Epithelial cell of proximal tubule (primary cell): ENCODE results near the gene FAM184B. TPM values are rescaled to one million over a fixed set of nuclear protein-coding genes. Genes with fewer than 3 reads are reported as not detected.

Experiments used
- DNase-seq: peaks from one replicate; pipeline ENCODE4 v3.0.0-alpha.2; 2011; ENCODE audit warnings: low read depth
- H3K4me3 ChIP-seq: 2 replicates; pipeline ENCODE4 v1.5.1; 2011; ENCODE audit warnings: low read depth, mild to moderate bottlenecking, low read length
- CTCF ChIP-seq: conservative IDR thresholded peaks from 2 replicates; pipeline ENCODE4 v1.5.1; 2012; ENCODE audit warnings: low read depth, mild to moderate bottlenecking, low read length
- total RNA-seq: library from RNA; depleted of rRNA; stranded (reverse); fragments of >200 nt; gene quantifications from 2 replicates; pipeline ENCODE4 v1.2.3, GENCODE V29; 2015

The FAM184B gene
- total RNA-seq, 1 donor from 2014 or later: 0.17 TPM

GRCh38 chr4:17587094-17587822 is 194.2 kb downstream of the FAM184B start:
- no peak for TF ChIP-seq CTCF
- DNase-seq: no peak
- no peak overlapping the region for H3K4me3 ChIP-seq

GRCh38 chr4:17584521-17585213 is 196.8 kb downstream of the FAM184B start:
- TF ChIP-seq CTCF: no peak
- DNase-seq: no peak
- no peak overlapping the region for H3K4me3 ChIP-seq

- no peak for DNase-seq
- no peak for TF ChIP-seq CTCF
- H3K4me3 ChIP-seq: no peak overlapping the region
These were observed 197.5 kb downstream of the FAM184B start for GRCh38 chr4:17583941-17584340.

GRCh38 chr4:17583276-17583675 is 198.1 kb downstream of the FAM184B start:
- no peak for TF ChIP-seq CTCF
- H3K4me3 ChIP-seq: no peak overlapping the region
- DNase-seq: no peak

GRCh38 chr4:17580969-17581368 is 200.5 kb downstream of the FAM184B start:
- DNase-seq: no peak
- TF ChIP-seq CTCF: no peak
- no peak overlapping the region for H3K4me3 ChIP-seq

Other genes with a start within 250 kb of the FAM184B start
- 75.8 and 88.1 TPM in 2 replicates for gene LAP3, start 204.4 kb downstream of the FAM184B start, total RNA-seq
- gene MED28, start 167.0 kb downstream of the FAM184B start, total RNA-seq: 6.9 and 8.9 TPM in 2 replicates
- gene DCAF16, start 29.1 kb upstream of the FAM184B start, total RNA-seq: 18.6 and 27.0 TPM in 2 replicates
- 56.4 and 66.9 TPM in 2 replicates for gene NCAPG, start 29.4 kb upstream of the FAM184B start, total RNA-seq
- 14.2 and 16.5 TPM in 2 replicates for gene LCORL, start 240.1 kb upstream of the FAM184B start, total RNA-seq